HEK293 (cell line): ENCODE results near the gene REEP6.

Experiments used
- EGR2 ChIP-seq: fragments of 450-650 bp; formaldehyde crosslinking; IDR thresholded peaks from 2 replicates; pipeline ENCODE4 v1.5.1; 2016; ENCODE audit warnings: low read depth, missing biosample characterization, missing genetic modification characterization
- GLI2 ChIP-seq: fragments of 450-650 bp; formaldehyde crosslinking; IDR thresholded peaks from 2 replicates; pipeline ENCODE4; 2017; ENCODE audit warnings: missing biosample characterization, missing genetic modification characterization, low read depth, borderline replicate concordance
- MYNN ChIP-seq: fragments of 450-650 bp; formaldehyde crosslinking; IDR thresholded peaks from 2 replicates; pipeline ENCODE4 v1.5.1; 2016; ENCODE audit warnings: missing biosample characterization, missing genetic modification characterization, borderline replicate concordance
- OVOL3 ChIP-seq: fragments of 450-650 bp; formaldehyde crosslinking; IDR thresholded peaks from 2 replicates; pipeline ENCODE4 v1.5.1; 2016; ENCODE audit warnings: missing biosample characterization, missing genetic modification characterization
- PRDM1 ChIP-seq: fragments of 450-650 bp; formaldehyde crosslinking; IDR thresholded peaks from 2 replicates; pipeline ENCODE4; 2016; ENCODE audit warnings: missing biosample characterization, missing genetic modification characterization
- REPIN1 ChIP-seq: fragments of 450-650 bp; formaldehyde crosslinking; IDR thresholded peaks from 2 replicates; pipeline ENCODE4 v1.5.1; 2017; ENCODE audit warnings: missing biosample characterization, missing genetic modification characterization, low read depth
- YY1 ChIP-seq: fragments of 450-650 bp; formaldehyde crosslinking; IDR thresholded peaks from 2 replicates; pipeline ENCODE4 v1.5.1; 2018; ENCODE audit warnings: missing biosample characterization, missing genetic modification characterization
- YY2 ChIP-seq: fragments of 450-650 bp; formaldehyde crosslinking; IDR thresholded peaks from 2 replicates; pipeline ENCODE4 v1.5.1; 2016; ENCODE audit warnings: missing biosample characterization, missing genetic modification characterization
- ZBTB20 ChIP-seq: fragments of 450-650 bp; formaldehyde crosslinking; IDR thresholded peaks from 2 replicates; pipeline ENCODE4 v1.5.1; 2016; ENCODE audit warnings: missing biosample characterization, missing genetic modification characterization
- ZFP41 ChIP-seq: fragments of 450-650 bp; formaldehyde crosslinking; IDR thresholded peaks from 2 replicates; pipeline ENCODE4 v1.5.1; 2016; ENCODE audit warnings: missing biosample characterization, missing genetic modification characterization, borderline replicate concordance
- ZNF184 ChIP-seq: fragments of 450-650 bp; IDR thresholded peaks from 2 replicates; pipeline ENCODE4 v1.5.1; 2018; ENCODE audit warnings: missing biosample characterization, mild to moderate bottlenecking, missing genetic modification characterization
- ZNF211 ChIP-seq: fragments of 450-650 bp; formaldehyde crosslinking; IDR thresholded peaks from 2 replicates; pipeline ENCODE4 v1.5.1; 2016; ENCODE audit warnings: low read depth, missing biosample characterization, missing genetic modification characterization
- ZNF266 ChIP-seq: fragments of 450-650 bp; formaldehyde crosslinking; IDR thresholded peaks from 2 replicates; pipeline ENCODE4 v1.5.1; 2016; ENCODE audit warnings: missing biosample characterization, missing genetic modification characterization, low read depth
- ZNF274 ChIP-seq, 2 experiments: fragments of 200-500 bp in 1 of 2; fragments of 450-650 bp in 1 of 2; sonication (Bioruptor generic) in 1 of 2; formaldehyde crosslinking in 1 of 2; IDR thresholded peaks; 2 replicates each; pipeline versions ENCODE4 v1.5.1 to v1.6.1; 2014 to 2016; ENCODE audit warnings: borderline replicate concordance in 1 of 2, inconsistent platforms in 1 of 2, low read length in 1 of 2, missing biosample characterization in 1 of 2, missing genetic modification characterization in 1 of 2
- ZNF292 ChIP-seq: fragments of 450-650 bp; formaldehyde crosslinking; IDR thresholded peaks from 2 replicates; pipeline ENCODE4 v1.5.1; 2016; ENCODE audit warnings: low read depth, missing biosample characterization, missing genetic modification characterization, borderline replicate concordance
- ZNF350 ChIP-seq: fragments of 450-650 bp; formaldehyde crosslinking; IDR thresholded peaks from 2 replicates; pipeline ENCODE4 v1.5.0; 2017; ENCODE audit warnings: missing biosample characterization, mild to moderate bottlenecking, missing genetic modification characterization
- ZNF37A ChIP-seq: fragments of 450-650 bp; IDR thresholded peaks from 2 replicates; pipeline ENCODE4 v1.5.1; 2018; ENCODE audit warnings: missing biosample characterization, missing genetic modification characterization
- ZNF404 ChIP-seq: fragments of 450-650 bp; formaldehyde crosslinking; IDR thresholded peaks from 2 replicates; pipeline ENCODE4 v1.5.1; 2017; ENCODE audit warnings: missing biosample characterization, missing genetic modification characterization
- ZNF416 ChIP-seq: fragments of 450-650 bp; formaldehyde crosslinking; IDR thresholded peaks from 2 replicates; pipeline ENCODE4 v1.5.1; 2016; ENCODE audit warnings: missing biosample characterization, missing genetic modification characterization
- ZNF423 ChIP-seq: fragments of 450-650 bp; formaldehyde crosslinking; IDR thresholded peaks from 2 replicates; pipeline ENCODE4 v1.5.1; 2016; ENCODE audit warnings: missing biosample characterization, missing genetic modification characterization
- ZNF473 ChIP-seq: fragments of 450-650 bp; formaldehyde crosslinking; IDR thresholded peaks from 2 replicates; pipeline ENCODE4 v1.5.1; 2017; ENCODE audit warnings: missing biosample characterization, missing genetic modification characterization
- ZNF561 ChIP-seq: fragments of 450-650 bp; IDR thresholded peaks from 2 replicates; pipeline ENCODE4 v1.5.1; 2018; ENCODE audit warnings: missing biosample characterization, missing genetic modification characterization, borderline replicate concordance
- ZNF629 ChIP-seq: fragments of 450-650 bp; formaldehyde crosslinking; IDR thresholded peaks from 2 replicates; pipeline ENCODE4 v1.5.1; 2017; ENCODE audit warnings: missing biosample characterization, missing genetic modification characterization
- ZNF76 ChIP-seq: fragments of 450-650 bp; formaldehyde crosslinking; IDR thresholded peaks from 2 replicates; pipeline ENCODE4; 2016; ENCODE audit warnings: low read depth, missing biosample characterization, missing genetic modification characterization, borderline replicate concordance
- ZNF777 ChIP-seq: fragments of 450-650 bp; formaldehyde crosslinking; IDR thresholded peaks from 2 replicates; pipeline ENCODE4 v1.5.1; 2017; ENCODE audit warnings: missing biosample characterization, missing genetic modification characterization, borderline replicate concordance
- ZNF792 ChIP-seq: fragments of 450-650 bp; formaldehyde crosslinking; IDR thresholded peaks from 2 replicates; pipeline ENCODE4 v1.5.1; 2016; ENCODE audit warnings: missing biosample characterization, missing genetic modification characterization
- TF ChIP-seq, protein P1 (sequence below): fragments of 450-650 bp; formaldehyde crosslinking; conservative IDR thresholded peaks from 2 replicates; pipeline ENCODE4 v1.5.1; 2016; ENCODE audit warnings: low read depth, missing biosample characterization, missing genetic modification characterization
- TF ChIP-seq, protein P2 (sequence below): fragments of 450-650 bp; formaldehyde crosslinking; IDR thresholded peaks from 2 replicates; pipeline ENCODE4 v1.5.1; 2016; ENCODE audit warnings: missing biosample characterization, missing genetic modification characterization
- TF ChIP-seq, protein P3 (sequence below): fragments of 450-650 bp; formaldehyde crosslinking; IDR thresholded peaks from 2 replicates; pipeline ENCODE4 v1.5.1; 2016; ENCODE audit warnings: missing biosample characterization, missing genetic modification characterization
- TF ChIP-seq, protein P4 (sequence below): fragments of 450-650 bp; formaldehyde crosslinking; IDR thresholded peaks from 2 replicates; pipeline ENCODE4 v1.5.1; 2016; ENCODE audit warnings: missing biosample characterization, missing genetic modification characterization

The REEP6 gene

DNA sequence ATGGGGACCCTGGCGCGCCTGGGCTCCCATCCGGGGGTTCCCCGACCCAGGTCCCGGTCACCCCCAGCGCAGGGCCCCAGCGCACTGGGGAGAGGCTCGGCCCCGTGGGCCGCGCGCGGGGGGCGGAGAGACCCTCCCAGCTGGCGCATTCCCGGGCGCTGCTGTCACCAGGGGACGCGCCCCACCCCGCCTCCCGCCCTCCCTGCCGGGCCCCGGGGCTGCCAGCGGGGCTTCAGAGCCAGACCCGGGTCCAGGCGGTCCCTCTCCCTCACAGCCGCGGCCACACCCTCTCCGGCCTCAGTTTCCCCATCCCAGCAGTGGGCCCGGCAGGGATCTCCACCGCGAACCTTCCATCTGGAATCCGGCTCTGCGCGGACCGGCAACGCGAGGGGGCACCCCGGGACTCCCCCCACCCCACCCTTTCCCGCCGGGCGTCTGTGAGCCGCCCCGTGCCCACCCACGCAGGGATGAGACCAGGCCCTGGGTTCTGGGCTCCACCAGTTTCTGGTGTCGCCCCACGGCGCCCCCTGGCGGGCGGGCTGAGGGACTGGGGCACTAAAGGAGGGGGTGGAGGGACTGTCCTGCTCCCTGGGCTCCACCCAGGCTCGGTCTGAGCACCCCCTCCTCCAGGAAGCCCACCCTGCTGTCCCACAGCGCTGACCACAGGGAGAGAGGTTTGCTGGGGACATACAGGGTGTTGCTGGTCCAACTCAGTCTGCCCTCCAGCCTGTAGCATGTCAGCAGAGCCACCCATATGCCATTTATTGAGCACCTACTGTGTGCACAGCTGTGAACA lies 22.7 kb downstream of the REEP6 start (continued):
- TF ChIP-seq EGR2 (tag by site-specific recombination) (peak; percentile 46), GLI2 (no peak), REPIN1 (tag by site-specific recombination) (no peak), YY1 (tag by site-specific recombination) (no peak), ZNF37A (no peak), ZBTB20 (tag by site-specific recombination) (peak; percentile 86), ZNF473 (tag by site-specific recombination) (no peak), YY2 (tag by site-specific recombination) (no peak), ZNF416 (no peak), OVOL3 (tag by site-specific recombination) (no peak), ZNF777 (tag by site-specific recombination) (no peak), ZNF792 (peak; percentile 97), ZNF184 (tag by site-specific recombination) (no peak), ZNF211 (no peak), ZNF274 (IDR thresholded peaks at IDR 0.05; ENCODE audit: low read length) (no peak), ZNF274 (tag by site-specific recombination; IDR thresholded peaks at IDR 0.05; ENCODE audit: borderline replicate concordance) (no peak), ZNF423 (tag by site-specific recombination) (no peak), ZNF404 (tag by site-specific recombination) (no peak), ZNF76 (tag by site-specific recombination) (no peak), ZNF292 (tag by site-specific recombination) (no peak), ZNF561 (tag by site-specific recombination) (no peak), ZFP41 (tag by site-specific recombination) (no peak), MYNN (tag by site-specific recombination) (no peak), ZNF629 (tag by site-specific recombination) (no peak), ZNF266 (tag by site-specific recombination) (no peak), ZNF350 (tag by site-specific recombination) (no peak), PRDM1 (tag by site-specific recombination) (no peak)
- TF ChIP-seq, protein P1, sequence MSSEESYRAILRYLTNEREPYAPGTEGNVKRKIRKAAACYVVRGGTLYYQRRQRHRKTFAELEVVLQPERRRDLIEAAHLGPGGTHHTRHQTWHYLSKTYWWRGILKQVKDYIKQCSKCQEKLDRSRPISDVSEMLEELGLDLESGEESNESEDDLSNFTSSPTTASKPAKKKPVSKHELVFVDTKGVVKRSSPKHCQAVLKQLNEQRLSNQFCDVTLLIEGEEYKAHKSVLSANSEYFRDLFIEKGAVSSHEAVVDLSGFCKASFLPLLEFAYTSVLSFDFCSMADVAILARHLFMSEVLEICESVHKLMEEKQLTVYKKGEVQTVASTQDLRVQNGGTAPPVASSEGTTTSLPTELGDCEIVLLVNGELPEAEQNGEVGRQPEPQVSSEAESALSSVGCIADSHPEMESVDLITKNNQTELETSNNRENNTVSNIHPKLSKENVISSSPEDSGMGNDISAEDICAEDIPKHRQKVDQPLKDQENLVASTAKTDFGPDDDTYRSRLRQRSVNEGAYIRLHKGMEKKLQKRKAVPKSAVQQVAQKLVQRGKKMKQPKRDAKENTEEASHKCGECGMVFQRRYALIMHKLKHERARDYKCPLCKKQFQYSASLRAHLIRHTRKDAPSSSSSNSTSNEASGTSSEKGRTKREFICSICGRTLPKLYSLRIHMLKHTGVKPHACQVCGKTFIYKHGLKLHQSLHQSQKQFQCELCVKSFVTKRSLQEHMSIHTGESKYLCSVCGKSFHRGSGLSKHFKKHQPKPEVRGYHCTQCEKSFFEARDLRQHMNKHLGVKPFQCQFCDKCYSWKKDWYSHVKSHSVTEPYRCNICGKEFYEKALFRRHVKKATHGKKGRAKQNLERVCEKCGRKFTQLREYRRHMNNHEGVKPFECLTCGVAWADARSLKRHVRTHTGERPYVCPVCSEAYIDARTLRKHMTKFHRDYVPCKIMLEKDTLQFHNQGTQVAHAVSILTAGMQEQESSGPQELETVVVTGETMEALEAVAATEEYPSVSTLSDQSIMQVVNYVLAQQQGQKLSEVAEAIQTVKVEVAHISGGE (tag by site-specific recombination) = no peak
- TF ChIP-seq, protein P2, sequence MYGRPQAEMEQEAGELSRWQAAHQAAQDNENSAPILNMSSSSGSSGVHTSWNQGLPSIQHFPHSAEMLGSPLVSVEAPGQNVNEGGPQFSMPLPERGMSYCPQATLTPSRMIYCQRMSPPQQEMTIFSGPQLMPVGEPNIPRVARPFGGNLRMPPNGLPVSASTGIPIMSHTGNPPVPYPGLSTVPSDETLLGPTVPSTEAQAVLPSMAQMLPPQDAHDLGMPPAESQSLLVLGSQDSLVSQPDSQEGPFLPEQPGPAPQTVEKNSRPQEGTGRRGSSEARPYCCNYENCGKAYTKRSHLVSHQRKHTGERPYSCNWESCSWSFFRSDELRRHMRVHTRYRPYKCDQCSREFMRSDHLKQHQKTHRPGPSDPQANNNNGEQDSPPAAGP (tag by site-specific recombination) = peak; percentile 77; the same call in 1 of the 2 replicates
- TF ChIP-seq, protein P3, sequence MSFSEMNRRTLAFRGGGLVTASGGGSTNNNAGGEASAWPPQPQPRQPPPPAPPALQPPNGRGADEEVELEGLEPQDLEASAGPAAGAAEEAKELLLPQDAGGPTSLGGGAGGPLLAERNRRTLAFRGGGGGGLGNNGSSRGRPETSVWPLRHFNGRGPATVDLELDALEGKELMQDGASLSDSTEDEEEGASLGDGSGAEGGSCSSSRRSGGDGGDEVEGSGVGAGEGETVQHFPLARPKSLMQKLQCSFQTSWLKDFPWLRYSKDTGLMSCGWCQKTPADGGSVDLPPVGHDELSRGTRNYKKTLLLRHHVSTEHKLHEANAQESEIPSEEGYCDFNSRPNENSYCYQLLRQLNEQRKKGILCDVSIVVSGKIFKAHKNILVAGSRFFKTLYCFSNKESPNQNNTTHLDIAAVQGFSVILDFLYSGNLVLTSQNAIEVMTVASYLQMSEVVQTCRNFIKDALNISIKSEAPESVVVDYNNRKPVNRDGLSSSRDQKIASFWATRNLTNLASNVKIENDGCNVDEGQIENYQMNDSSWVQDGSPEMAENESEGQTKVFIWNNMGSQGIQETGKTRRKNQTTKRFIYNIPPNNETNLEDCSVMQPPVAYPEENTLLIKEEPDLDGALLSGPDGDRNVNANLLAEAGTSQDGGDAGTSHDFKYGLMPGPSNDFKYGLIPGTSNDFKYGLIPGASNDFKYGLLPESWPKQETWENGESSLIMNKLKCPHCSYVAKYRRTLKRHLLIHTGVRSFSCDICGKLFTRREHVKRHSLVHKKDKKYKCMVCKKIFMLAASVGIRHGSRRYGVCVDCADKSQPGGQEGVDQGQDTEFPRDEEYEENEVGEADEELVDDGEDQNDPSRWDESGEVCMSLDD = peak; percentile 47; the same call in 1 of the 2 replicates
- TF ChIP-seq, protein P4, sequence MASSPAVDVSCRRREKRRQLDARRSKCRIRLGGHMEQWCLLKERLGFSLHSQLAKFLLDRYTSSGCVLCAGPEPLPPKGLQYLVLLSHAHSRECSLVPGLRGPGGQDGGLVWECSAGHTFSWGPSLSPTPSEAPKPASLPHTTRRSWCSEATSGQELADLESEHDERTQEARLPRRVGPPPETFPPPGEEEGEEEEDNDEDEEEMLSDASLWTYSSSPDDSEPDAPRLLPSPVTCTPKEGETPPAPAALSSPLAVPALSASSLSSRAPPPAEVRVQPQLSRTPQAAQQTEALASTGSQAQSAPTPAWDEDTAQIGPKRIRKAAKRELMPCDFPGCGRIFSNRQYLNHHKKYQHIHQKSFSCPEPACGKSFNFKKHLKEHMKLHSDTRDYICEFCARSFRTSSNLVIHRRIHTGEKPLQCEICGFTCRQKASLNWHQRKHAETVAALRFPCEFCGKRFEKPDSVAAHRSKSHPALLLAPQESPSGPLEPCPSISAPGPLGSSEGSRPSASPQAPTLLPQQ = no peak; the same call in 1 of the 2 replicates
